Left forelimb (tissue), 1 donor: Measurements from ENCODE around the gene MPC2.

ENCODE experiments used
- DNase-seq: peaks from one replicate; pipeline ENCODE4 v3.0.0-alpha.2; 2018; ENCODE audit warnings: low spot score

The MPC2 gene

DNA sequence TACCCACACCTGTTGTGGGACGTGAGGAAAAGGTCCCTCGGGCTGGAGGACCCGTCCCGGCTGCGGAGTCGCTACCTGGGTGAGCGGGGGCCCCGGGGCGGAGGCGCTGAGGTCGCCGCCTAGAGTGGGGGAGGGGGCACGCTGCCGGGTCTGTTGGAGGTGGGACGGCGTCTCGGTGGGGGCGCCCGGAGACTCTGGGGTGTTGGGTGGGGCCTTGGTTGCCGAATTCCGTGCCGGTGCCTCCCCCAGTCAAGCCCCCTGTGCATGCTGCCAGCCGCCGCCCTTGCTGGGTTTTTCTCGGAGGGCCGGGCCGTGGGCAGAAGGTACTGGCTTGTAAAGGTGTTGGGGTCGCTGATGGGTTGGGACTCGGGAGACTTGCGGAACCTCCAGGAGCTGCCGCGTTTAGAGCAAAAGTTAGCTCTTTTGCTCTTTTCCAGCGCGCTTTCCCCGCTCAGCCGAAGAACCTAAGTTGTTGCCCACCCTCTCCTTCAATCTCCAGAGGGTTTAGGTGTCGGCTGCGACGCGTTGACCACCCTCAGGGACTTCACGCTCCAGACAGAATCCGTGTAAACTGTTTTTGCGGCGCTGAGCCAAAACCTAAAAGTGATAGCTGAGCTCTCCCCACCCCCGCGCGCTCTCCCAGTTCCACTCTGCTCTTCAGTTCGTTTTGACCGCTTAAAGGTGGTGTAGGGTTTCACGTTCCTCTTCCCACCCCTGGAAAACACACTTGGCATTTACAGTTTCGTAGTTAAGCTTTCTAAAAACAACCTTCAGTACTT lies at the start of gene MPC2:
Gene MPC2, minus strand, starts transcription at position 143 of the 779 bp plus-strand sequence. CDS start 1,231 bp downstream, outside the sequence.
- DNase-seq: peak; percentile 76

DNA sequence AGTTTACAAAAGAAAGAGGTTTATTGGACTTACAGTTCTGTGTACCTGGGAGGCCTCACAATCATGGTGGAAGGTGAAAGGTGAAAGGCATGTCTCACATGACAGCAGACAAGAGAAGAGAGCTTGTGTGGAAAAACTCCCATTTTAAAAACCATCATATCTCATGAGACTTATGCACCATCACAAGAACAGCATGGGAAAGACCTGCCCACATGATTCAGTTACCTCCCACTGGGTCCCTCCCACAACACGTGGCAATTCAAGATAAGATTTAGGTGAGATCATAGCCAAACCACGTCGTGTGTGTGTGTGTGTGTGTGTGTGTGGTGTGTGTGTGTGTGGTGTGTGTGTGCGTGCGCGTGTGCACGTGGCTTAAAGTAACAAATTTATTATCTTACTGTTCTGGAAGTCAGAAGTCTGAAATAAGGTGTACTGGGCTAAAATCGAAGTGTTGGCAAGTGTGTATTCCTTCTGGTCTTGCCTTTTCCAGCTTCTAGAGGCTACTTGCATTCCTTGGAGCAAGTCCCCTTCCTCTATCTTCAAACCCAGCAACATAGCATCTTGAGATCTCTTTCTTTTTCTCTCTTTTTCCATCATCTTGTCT lies 48.1 kb upstream of the MPC2 start:
- DNase-seq: no peak

DNA sequence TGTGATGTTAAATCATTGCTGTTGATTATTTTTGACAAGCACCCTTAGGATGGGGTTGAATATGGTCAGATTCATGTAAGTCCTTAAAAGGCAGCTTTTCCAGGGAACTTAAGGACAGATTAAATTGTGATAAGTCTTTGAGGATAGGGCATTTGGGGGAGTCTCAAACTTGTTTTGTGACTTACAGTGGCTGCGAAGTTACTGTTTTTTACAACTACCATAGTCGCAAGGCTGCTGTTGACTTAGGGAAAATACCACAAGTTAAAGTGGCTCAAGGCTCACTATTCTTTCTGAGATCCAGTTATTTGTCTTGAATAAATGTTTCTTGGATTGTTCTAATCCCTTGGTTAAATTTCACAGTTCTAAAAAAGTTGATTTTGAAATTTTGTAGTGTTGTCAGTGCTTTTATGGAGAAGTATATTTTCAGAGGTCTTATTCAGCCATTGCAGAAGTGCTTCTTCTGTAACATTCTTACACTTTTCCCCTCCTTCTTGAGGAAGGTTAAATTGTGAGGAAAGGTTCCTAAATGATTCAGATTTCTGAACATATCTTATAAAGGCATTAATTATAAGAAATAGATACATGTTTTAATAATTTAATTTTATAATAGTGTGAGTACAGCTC lies 47.0 kb upstream of the MPC2 start:
- DNase-seq: no peak

DNA sequence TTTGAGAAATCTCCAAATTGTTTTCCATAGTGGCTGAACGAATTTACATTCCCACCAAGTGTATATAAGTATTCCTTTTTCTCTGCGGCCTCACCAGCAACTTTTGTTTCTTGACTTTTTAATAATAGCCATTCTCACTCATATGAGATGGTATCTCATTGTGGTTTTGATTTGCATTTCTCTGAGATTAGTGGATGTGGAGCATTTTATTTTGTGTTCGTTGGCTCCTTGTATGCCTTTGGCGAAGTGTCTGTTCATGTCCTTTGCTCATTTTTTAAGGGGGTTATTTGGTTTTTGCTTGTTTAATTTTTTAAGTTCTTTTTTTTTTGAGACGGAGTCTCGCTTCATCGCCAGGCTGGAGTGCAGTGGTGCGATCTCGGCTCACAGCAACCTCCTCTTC lies 45.1 kb upstream of the MPC2 start:
- no peak for DNase-seq

GRCh38 chr1:167977245-167977644 lies 40.4 kb upstream of the MPC2 start:
- DNase-seq: no peak

DNA sequence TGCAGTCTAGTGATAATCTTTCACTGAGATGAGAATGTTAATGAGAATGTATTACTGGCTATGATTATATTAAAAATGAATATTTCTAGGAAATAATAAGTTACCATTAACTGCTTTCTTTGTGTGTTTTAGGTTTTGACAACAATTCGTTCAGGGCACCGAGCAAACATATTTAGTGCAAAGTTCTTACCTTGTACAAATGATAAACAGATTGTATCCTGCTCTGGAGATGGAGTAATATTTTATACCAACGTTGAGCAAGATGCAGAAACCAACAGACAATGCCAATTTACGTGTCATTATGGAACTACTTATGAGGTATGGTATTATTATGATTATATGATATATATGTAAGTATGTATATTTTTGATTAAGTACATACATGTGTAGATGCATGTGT lies 37.8 kb upstream of the MPC2 start:
- no peak for DNase-seq

GRCh38 chr1:167973832-167974231 lies 37.0 kb upstream of the MPC2 start:
- DNase-seq: no peak

DNA sequence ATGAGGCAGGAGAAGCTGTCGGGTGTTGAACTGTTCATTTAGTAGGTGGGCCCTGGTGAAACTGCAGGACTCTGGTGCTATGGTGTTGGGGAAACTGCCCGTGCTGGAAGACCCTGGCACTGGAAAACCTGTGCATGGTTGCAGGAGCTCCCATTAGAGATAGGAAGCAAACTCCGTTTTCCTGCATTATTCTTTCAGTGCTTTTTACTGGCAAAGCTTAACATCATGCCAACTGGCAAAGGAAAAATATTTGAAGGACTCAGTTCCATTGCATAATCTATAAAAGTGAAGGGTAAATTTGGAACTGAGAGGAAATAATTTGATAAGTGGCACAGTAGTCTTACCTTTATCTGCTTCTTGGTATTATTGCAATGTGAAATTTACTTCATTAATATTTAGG lies 31.7 kb upstream of the MPC2 start:
- no peak for DNase-seq

DNA sequence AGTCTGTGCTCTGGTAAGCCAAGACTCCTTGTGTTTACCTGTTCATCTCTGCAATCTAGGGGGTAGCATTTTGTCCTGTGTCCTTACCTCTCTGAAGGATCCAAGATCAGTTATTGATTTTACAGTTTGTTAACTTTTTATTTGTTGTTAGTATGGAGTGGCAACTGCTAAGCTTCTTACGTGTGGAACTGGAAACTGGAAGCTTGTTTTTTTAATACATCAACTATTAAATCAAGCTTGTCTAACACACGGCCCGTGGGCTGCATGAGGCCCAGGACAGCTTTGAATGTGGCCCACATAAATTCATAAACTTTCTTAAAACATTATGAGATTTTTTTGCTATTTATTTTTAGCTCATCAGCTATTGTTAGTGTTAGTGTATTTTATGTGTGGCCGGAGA lies 29.2 kb upstream of the MPC2 start:
- DNase-seq: no peak

DNA sequence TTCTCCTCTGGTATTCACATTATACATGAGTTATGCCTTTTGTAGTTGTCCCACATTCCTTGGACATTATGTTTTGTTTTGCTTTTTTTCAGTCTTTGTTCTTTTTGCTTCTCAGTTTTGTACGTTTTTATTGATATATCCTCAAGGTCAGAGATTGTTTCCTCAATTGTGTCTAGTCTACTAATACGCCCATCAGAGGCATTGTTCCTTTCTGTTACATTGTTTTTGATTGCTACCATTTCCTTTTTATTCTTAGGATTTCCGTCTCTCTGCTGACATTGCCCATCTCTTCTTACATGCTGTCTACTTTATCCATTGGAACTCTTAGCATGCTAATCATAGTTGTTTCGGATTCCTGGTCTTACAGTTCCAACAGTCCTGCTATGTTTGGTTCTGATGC lies 27.8 kb upstream of the MPC2 start:
- no peak for DNase-seq

- no peak for DNase-seq
Measured at GRCh38 chr1:167957710-167958109, 20.8 kb upstream of the MPC2 start.

GRCh38 chr1:167955915-167956314 lies 19.0 kb upstream of the MPC2 start:
- no peak for DNase-seq

DNA sequence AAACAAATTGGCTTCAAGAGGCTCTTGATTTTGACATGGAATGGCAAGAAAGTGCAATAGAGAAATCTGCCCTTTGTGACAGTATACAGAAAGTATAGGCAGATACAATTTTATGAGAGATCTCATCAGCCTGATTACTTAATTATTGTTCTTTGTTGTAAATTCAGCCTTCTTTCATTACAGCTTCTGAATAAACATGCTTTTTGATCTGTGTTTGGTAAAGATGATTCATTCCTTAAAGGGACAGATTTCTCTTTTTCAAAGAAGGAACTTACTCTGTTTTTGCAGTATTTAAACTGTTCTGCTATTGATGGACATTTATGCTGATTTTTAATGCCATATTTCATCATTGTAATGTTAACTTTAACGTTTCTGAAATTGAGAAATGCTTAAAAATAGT lies 13.7 kb upstream of the MPC2 start:
- DNase-seq: no peak

DNA sequence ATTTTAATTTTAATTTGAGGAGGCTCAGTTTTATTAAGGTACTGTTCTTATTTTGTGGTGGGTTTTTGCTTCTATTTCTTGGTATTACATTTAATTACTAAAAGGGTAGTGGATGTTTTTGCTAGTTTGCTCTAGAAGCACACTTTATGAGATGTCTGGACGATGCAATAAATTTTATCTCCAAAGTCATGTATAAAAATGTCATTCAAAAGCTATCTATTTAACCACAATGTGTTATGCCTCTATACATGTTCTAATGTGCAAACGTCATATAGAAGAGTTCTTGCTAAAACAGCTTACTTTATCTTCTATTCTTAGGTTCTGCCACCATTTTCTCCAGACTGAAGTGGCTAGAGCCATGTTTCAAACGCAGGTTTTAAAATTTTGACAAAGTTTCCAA lies 12.9 kb upstream of the MPC2 start:
- DNase-seq: no peak

DNA sequence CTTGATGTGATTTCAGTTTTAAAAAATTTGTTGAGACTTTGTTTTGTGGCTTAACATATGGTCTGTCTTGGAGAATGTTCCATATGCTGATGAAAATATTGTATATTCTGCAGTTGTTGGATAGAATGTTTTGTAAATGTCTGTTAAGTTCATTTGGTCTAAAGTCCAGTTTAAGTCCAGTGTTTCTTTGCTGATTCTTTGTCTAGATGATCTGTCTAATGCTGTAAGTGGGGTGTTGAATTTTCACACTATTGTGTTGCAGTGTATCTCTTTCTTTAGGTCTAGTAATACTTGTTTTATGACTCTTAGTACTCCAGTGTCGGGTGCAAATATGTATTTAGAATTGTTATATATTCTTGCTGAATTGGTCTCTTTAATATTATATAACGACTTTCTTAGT lies 10.9 kb upstream of the MPC2 start:
- no peak for DNase-seq

DNA sequence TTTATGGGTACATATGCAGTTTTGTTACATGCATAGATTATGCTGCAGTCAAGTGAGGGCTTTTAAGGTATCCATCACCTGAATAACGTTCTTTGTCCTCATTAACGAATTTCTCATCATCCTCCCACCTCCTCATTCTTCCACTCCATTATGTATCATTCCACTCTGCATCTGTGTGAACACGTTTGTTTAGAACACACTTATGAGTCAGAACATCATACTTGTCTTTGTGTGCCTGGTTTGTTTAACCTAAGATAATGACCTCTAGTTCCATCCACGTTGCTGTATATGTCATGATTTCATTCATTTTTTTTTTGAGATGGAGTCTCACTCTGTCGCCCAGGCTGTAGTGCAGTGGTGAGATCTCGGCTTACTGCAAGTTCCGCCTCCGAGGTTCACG lies 6.7 kb upstream of the MPC2 start:
- no peak for DNase-seq

DNA sequence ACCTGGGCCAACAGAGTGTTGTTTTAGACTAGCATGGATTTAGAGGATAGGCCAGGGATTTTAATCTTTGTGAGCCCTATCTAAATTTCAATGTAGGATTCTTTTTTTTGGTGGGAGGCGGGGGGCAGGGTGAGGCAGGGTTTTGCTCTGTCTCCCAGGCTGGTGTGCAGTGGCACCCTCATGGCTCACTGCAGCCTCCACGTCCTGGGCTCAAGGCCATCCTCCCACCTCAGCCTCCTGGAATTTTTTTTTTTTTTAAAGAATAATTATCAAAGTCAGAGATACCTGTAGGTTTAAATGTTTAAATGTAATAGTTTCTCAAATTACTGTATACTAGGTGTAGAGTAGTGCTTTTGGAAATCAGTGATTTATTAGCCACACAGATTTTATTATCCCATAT lies 3.4 kb upstream of the MPC2 start:
- DNase-seq: no peak

DNA sequence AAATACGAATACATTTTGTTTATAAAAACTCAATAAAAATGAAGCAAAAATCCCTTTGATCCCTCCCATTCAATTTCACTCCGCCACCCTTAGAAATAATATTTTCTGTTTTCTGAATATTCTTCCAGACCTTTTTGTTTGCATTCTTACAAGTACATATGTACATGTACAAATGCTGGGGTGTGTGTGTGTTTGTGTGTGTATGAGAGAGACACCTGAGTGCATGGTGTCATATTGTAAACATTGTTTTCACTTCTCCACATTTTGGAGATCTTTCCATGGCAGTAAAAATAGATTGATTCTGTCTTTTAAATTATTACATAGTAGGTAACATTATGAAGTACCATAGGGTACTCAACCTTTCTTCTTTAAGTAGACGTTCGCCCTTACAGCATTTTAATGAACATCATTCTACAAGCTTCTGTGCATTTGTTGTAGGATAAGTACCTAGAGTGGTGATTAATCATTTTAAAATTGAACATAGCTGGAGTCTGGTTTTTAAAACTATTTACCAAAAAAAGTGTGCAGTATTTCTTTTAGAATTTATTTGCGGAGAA lies 1.3 kb upstream of the MPC2 start:
- DNase-seq: no peak

DNA sequence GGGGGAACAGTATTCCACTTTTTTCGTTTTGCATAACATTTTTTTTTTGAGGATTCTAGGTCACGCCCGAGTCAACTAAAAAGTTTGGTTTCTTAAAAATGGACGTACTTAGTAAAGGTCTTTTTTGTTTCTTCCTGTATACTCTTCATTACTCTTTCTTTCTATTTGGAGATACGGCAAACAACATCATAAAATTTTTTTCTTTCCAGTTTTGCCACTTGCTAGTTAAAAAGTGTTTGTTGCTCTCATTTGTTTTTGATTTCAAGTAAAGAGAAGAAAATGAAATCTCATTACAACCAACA lies 788 bp upstream of the MPC2 start:
- DNase-seq: no peak

- DNase-seq: peak; percentile 98
Measured at GRCh38 chr1:167936068-167936929, 573 bp downstream of the MPC2 start, which contains the start of gene DCAF6. Gene DCAF6, plus strand, starts transcription at chr1:167936683. Its CDS starts 229 bp downstream, at chr1:167936912.

DNA sequence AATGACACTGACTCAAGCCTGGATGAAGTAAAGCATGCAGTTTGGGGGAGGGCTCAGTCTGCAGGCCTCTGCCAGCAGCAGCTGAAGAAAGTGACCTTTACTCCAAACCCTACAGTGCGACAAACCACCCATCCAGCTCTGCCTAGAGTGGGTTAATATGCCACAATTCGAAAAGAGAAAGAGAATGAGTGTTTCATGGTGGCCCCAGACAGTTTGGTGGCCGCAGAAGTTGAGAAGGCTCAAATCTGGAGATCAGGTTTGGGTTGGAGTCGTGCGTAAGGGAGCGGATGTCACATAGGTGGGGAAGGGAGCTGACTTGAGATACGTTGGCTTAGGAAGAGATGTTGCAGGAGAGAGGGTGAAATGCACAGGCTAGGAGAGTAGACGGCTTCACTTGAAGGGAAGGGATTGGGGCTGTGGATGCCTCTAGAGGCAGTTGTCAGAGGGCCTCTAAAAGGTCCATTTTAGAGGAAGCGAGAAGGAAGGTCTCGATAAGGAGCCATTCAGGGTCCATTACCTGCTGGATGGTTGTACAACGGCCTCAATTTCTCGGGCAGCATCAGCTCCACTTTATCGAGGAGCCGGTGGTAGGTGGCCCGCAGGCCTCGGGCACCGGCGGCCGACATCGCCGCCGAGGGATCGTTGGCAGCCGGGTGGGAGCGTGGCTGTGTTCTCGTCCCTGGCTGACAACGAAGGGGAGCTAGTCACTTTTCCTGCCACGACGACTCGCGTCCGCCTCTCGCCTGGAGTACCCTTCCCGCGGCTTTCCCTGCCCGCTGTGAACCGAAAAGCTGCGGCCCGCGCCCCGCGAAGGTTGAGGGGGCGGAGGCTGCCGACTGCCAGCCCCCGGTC lies 1.4 kb downstream of the MPC2 start:
- no peak for DNase-seq
